ENCODE results near the gene EEF1A1. TPM values are rescaled to one million over a fixed set of nuclear protein-coding genes. Genes with fewer than 3 reads are reported as not detected.

EEF1A1 gene
- total RNA-seq, 2 donors from 2014 or later: 4,267 to 4,798 TPM

DNA sequence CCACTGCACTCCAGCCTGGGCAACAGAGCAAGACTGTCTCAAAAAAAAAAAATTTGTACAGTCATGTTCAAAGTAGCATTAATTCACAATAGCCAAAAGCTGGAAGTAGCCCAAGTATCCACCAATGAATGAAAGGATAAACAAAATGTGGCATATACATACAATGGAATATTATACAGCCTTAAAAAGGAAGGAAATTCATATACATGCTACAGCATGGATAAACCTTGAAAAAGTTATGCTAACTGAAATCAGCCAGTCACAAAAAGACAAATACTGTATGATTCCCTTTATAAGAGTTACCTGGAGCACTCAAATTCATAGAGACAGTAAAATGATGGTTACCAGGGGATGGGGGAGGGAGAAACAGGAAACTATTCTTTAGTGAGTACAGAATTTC is 15.7 kb downstream of the EEF1A1 start:
- ATAC-seq: no peak
- Histone ChIP-seq H3K36me3 (replicated peaks in 1 of 2; ENCODE audit: insufficient read depth in 1 of 2, low read depth in 2 of 2) (peaks cover 5 to 9% of the 10 kb centered on the region in 2 donors), H3K27ac (no peak overlapping the region), H3K4me1 (no peaks in the 10 kb centered on the region), H3K4me3 (no peak overlapping the region), H3K27me3 (no peaks in the 10 kb centered on the region), H3K9me3 (no peaks in the 10 kb centered on the region)
- DNase-seq: no peak
- intact Hi-C loops (cut with DNase I): no loop called here
- TF ChIP-seq, protein P1, sequence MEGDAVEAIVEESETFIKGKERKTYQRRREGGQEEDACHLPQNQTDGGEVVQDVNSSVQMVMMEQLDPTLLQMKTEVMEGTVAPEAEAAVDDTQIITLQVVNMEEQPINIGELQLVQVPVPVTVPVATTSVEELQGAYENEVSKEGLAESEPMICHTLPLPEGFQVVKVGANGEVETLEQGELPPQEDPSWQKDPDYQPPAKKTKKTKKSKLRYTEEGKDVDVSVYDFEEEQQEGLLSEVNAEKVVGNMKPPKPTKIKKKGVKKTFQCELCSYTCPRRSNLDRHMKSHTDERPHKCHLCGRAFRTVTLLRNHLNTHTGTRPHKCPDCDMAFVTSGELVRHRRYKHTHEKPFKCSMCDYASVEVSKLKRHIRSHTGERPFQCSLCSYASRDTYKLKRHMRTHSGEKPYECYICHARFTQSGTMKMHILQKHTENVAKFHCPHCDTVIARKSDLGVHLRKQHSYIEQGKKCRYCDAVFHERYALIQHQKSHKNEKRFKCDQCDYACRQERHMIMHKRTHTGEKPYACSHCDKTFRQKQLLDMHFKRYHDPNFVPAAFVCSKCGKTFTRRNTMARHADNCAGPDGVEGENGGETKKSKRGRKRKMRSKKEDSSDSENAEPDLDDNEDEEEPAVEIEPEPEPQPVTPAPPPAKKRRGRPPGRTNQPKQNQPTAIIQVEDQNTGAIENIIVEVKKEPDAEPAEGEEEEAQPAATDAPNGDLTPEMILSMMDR (IDR thresholded peaks at IDR 0.05): no peak
- TF ChIP-seq POLR2A (IDR thresholded peaks at IDR 0.05): no peak

DNA sequence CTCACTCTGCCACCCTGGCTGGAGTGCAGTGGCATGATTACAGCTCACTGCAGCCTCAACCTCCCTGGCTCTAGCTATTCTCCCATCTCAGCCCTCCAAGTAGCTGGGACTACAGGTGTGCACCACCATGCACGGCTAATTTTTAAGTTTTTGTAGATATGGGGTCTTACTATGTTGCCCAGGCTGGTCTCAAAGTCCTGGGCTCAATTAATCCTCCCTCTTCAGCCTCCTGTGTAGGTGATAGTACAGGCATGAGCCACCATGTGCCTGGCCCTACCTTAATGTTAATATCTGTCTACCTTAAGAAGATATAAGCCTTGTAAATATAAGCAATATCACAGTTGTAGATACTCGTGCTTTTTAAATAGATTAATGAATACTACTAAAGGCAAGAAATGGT is 16.7 kb downstream of the EEF1A1 start:
- Histone ChIP-seq H3K4me3 (no peak overlapping the region), H3K27ac (no peak overlapping the region), H3K9me3 (no peaks in the 10 kb centered on the region), H3K36me3 (replicated peaks in 1 of 2; ENCODE audit: insufficient read depth in 1 of 2, low read depth in 2 of 2) (peaks cover 5 to 9% of the 10 kb centered on the region in 2 donors), H3K4me1 (no peaks in the 10 kb centered on the region), H3K27me3 (no peaks in the 10 kb centered on the region)
- WGBS, 2 donors: 64 to 82% methylated on average over 2 of the region's 2 CpGs
- no peak for TF ChIP-seq POLR2A (IDR thresholded peaks at IDR 0.05)
- TF ChIP-seq, protein P1 (IDR thresholded peaks at IDR 0.05): no peak
- intact Hi-C loops (cut with DNase I): no loop called here
- DNase-seq: no peak
- no peak for ATAC-seq

DNA sequence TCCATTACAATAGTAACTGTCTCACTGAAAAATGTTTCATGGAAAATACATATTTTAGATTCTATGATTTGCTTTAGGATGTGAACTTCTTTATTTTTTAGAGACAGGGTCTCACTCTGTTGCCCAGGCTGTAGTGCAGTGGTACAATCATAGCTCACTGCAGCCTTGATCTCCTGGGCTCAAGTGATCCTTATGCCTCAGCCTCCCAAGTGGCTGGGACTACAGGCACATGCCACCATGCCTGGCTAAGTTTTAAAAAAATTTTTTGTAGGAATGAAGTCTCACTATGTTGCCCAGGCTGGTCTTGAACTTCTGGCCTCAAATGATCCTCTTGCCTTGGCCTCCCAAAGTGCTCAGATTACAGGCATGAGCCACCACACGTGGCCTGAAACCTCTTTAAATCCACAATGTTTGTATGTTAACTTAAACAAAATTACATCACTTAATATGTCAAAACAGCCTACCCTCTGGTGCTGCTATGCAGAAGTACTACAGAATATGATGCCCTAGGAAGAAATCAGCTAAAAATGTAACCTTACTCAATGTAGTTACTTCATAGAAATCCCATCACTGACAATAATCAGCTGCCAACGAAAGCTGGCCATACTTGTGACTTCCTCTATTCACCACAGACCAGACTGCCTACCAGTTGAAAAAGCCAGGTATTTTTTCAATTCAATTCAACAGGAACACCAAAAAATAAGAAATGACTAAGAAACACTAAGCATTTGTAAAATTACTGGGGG is 17.6 kb downstream of the EEF1A1 start:
- no peak overlapping the region for H3K4me3 ChIP-seq
- no peaks in the 10 kb centered on the region for H3K4me1 ChIP-seq
- ATAC-seq (no peak), DNase-seq (no peak)
- WGBS, 2 donors: 47 to 48% methylated on average over 2 of the region's 2 CpGs
- H3K9me3 ChIP-seq: no peaks in the 10 kb centered on the region
- no peaks in the 10 kb centered on the region for H3K27me3 ChIP-seq
- no peak overlapping the region for H3K27ac ChIP-seq
- peaks cover 7 to 11% of the 10 kb centered on the region in 2 donors for H3K36me3 ChIP-seq (replicated peaks in 1 of 2; ENCODE audit: insufficient read depth in 1 of 2, low read depth in 2 of 2)
- intact Hi-C loops (cut with DNase I): no loop called here
- TF ChIP-seq, protein P1 (IDR thresholded peaks at IDR 0.05): no peak
- no peak for TF ChIP-seq POLR2A (IDR thresholded peaks at IDR 0.05)

DNA sequence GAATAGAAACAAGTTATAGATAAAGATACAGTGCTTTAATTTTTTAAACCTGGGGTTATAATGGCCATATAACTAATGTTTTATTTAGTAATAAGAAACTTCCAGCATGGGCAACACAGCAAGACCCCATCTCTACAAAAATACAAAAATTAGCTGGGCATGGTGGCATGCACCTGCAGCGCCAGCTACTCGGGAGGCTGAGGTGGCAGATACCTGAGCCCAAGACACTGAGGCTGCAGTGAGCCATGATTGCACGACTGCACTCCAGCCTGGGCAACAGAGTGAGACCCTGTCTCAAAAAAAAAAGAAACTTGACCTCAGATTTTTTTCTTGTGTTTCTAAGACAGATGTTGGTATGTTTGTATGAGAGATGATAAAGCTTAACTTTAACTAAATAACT is 22.9 kb downstream of the EEF1A1 start:
- no peak for TF ChIP-seq POLR2A (IDR thresholded peaks at IDR 0.05)
- Histone ChIP-seq H3K4me1 (no peaks in the 10 kb centered on the region), H3K27me3 (no peaks in the 10 kb centered on the region), H3K9me3 (no peaks in the 10 kb centered on the region), H3K27ac (no peak overlapping the region), H3K4me3 (no peak overlapping the region), H3K36me3 (replicated peaks in 1 of 2; ENCODE audit: insufficient read depth in 1 of 2, low read depth in 2 of 2) (peaks cover 12 to 21% of the 10 kb centered on the region in 2 donors)
- DNase-seq (no peak), ATAC-seq (no peak)
- intact Hi-C loops (cut with DNase I): no loop called here
- WGBS, 2 donors: 85 to 89% methylated on average over 3 of the region's 3 CpGs

DNA sequence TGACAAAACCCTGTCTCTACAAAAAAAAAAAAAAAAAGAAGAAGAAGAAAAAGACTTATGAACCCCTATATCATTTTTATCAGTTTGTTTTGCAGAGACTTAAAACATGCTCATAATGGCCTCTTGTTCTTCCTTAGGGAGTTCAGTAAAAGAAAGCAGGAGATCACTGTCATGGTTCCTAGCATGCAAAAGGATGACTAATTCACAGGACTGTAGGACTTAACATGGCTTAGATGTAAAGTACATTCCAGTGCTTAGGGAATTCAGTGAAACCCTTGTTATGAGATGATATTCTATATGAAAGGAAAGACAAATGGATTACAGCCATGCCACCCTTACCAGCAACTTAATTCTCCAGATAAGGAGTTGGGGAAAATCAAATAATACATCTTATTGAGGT is 29.5 kb downstream of the EEF1A1 start:
- H3K4me3 ChIP-seq: no peak overlapping the region
- DNase-seq: no peak
- no peak for TF ChIP-seq POLR2A (IDR thresholded peaks at IDR 0.05)
- TF ChIP-seq, protein P1 (IDR thresholded peaks at IDR 0.05): no peak
- no peaks in the 10 kb centered on the region for H3K9me3 ChIP-seq
- intact Hi-C loops (cut with DNase I): no loop called here
- no peak for ATAC-seq
- peaks cover 0 to 11% of the 10 kb centered on the region in 2 donors for H3K36me3 ChIP-seq (replicated peaks in 1 of 2; ENCODE audit: insufficient read depth in 1 of 2, low read depth in 2 of 2)
- no peaks in the 10 kb centered on the region for H3K4me1 ChIP-seq
- no peaks in the 10 kb centered on the region for H3K27me3 ChIP-seq
- no peak overlapping the region for H3K27ac ChIP-seq
